Common myeloid progenitor, CD34-positive (primary cell): ENCODE results near the gene RGS7BP. TPM values are rescaled to one million over a fixed set of nuclear protein-coding genes. Genes with fewer than 3 reads are reported as not detected.

Source experiments
- CTCF ChIA-PET: fragments of 350-600 bp; sonication (Branson Sonifier 250); formaldehyde crosslinking; loops from one replicate; lab custom pipeline; 2021; ENCODE audit warnings: antibody characterized with exemption; lab: Charles Lee
- POLR2A ChIA-PET: fragments of 350-600 bp; sonication (Branson Sonifier 250); formaldehyde crosslinking; loops from one replicate; lab custom pipeline; 2021; ENCODE audit warnings: antibody characterized with exemption; lab: Charles Lee
- DNase-seq, 3 donors: peaks; one replicate each; pipeline versions ENCODE4 v3.0.0 to v3.0.0-alpha.2; 2013
- H3K27ac ChIP-seq, 2 experiments: 1 replicate in 1 of 2; 2 replicates in 1 of 2; pipeline ENCODE4 v1.7.0; 2013; ENCODE audit warnings: inconsistent platforms in 2 of 2, low read length in 2 of 2, mild to moderate bottlenecking in 2 of 2, low read depth in 1 of 2, moderate library complexity in 1 of 2; ENCODE audit not compliant: severe bottlenecking in 2 of 2, insufficient read depth in 1 of 2, poor library complexity in 1 of 2
- H3K27me3 ChIP-seq, 5 experiments: replicated peaks in 2 of 5; 1 replicate in 3 of 5; 2 replicates in 2 of 5; pipeline versions ENCODE4 v1.6.1 to v1.7.0; 2013; ENCODE audit warnings: low read length in 4 of 5, mild to moderate bottlenecking in 2 of 5, moderate library complexity in 2 of 5, inconsistent platforms in 1 of 5; ENCODE audit not compliant: insufficient read depth in 5 of 5, control insufficient read depth in 4 of 5
- H3K36me3 ChIP-seq, 4 experiments: 1 replicate in 2 of 4; 2 replicates in 2 of 4; pipeline versions ENCODE4 v1.6.1 to v1.7.0; 2013; ENCODE audit warnings: low read length in 3 of 4, control low read depth in 1 of 4, mild to moderate bottlenecking in 1 of 4; ENCODE audit not compliant: control insufficient read depth in 4 of 4, insufficient read depth in 4 of 4
- H3K4me1 ChIP-seq, 4 experiments: 1 replicate in 3 of 4; 2 replicates in 1 of 4; pipeline versions ENCODE4 v1.6.1 to v1.7.1; 2013; ENCODE audit warnings: low read length in 3 of 4, mild to moderate bottlenecking in 3 of 4, control low read depth in 1 of 4, inconsistent platforms in 1 of 4, moderate library complexity in 1 of 4; ENCODE audit not compliant: control insufficient read depth in 4 of 4, insufficient read depth in 4 of 4; ENCODE audit errors: control extremely low read depth in 1 of 4
- H3K4me3 ChIP-seq, 7 experiments: 1 replicate in 4 of 7; 2 replicates in 3 of 7; pipeline versions ENCODE4 v1.5.1 to v1.7.0; 2013; ENCODE audit warnings: mild to moderate bottlenecking in 7 of 7, low read length in 6 of 7, moderate library complexity in 6 of 7, inconsistent platforms in 2 of 7, low read depth in 2 of 7, control low read depth in 1 of 7; ENCODE audit not compliant: insufficient read depth in 4 of 7, control insufficient read depth in 1 of 7; ENCODE audit errors: extremely low read depth in 1 of 7
- H3K9me3 ChIP-seq, 5 experiments: 1 replicate in 4 of 5; 2 replicates in 1 of 5; pipeline versions ENCODE4 v1.6.1 to v1.7.1; 2013; ENCODE audit warnings: low read length in 4 of 5, mild to moderate bottlenecking in 2 of 5, inconsistent platforms in 1 of 5, low read depth in 1 of 5, moderate library complexity in 1 of 5; ENCODE audit not compliant: control insufficient read depth in 4 of 5, insufficient read depth in 2 of 5; ENCODE audit errors: control extremely low read depth in 1 of 5
- WGBS: methylation state at CpG from one replicate; pipeline ENCODE4 v1.1.5; 2013; ENCODE audit not compliant: insufficient coverage; 5-methylcytosine and 5-hydroxymethylcytosine counted together
- polyA plus RNA-seq: library from polyadenylated mRNA; unstranded; fragments of 120-200 nt; gene quantifications from one replicate; pipeline ENCODE4 v1.2.1, GENCODE V29; 2013

Gene RGS7BP
- not detected for polyA plus RNA-seq

DNA sequence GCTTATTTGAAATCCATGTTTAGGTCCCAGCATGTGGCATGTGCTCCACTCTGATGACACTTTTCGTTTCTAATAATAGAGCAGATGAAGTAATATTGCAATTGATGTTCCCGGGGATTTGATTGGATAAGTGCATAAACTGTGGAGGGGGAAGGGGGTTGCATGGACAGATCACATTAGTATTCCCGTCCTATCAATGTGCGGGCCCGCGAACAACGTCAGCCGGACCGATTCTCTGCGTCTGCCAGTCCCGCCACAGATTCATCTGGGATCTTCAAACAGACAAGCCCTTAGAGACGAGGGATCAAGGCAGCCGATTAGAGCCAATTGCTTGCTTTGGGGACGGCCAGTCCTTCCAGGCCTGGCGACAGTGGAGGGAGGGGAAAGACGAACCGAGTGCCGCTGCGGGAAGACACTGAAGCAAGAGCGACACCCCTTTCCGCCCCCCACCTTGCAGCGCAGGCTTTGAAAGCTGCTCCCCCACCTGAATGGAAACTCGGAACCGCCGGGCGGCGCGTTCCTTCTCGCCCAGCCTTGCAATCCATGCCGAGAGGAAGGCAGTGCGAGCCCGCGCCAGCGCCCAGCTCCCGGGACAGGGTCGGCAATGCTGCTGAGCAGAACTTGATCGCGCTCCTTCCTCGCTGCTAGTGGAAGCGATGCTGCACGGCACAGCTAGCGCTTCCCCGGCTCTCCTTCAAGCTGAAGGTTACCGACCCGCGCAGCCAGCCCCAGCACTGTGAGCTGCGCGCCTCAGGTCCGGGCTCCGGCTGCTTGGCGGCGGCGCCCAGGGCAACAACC is at the start of gene RGS7BP:
RGS7BP (plus strand) TSS at position 247 of the 798 bp plus-strand sequence. CDS start 610 bp downstream, outside the sequence.
- no peaks in the 10 kb centered on the region for H3K36me3 ChIP-seq
- peak in 2 of 3 donors; percentile 27 to 35 for DNase-seq
- no peak within 1 kb of the TSS for H3K27ac ChIP-seq
- H3K9me3 ChIP-seq, result no peaks in the 10 kb centered on the region
- H3K27me3 ChIP-seq, result peaks cover 14 to 65% (median 22%) of the 10 kb centered on the region in 5 experiments
- H3K4me1 ChIP-seq, result peaks cover 0 to 13% (median 6%) of the 10 kb centered on the region in 4 experiments
- ChIA-PET POLR2A (no interaction called here), CTCF (no interaction called here)
- H3K4me3 ChIP-seq, result peak within 1 kb of the TSS in 5 of 7 experiments; percentile 11 to 67 (median 46)
- 4% methylated on average over 53 of the region's 53 CpGs for WGBS

- WGBS, result no CpG with 5 or more reads among the region's 1 CpG
- Histone ChIP-seq H3K27ac (no peak overlapping the region), H3K4me1 (no peaks in the 10 kb centered on the region), H3K4me3 (no peak overlapping the region), H3K9me3 (no peaks in the 10 kb centered on the region), H3K27me3 (no peaks in the 10 kb centered on the region), H3K36me3 (no peaks in the 10 kb centered on the region)
- ChIA-PET POLR2A (no interaction called here), CTCF (no interaction called here)
- no peak for DNase-seq
Measured at GRCh38 chr5:64457846-64458245, 48.0 kb upstream of the RGS7BP start.

DNA sequence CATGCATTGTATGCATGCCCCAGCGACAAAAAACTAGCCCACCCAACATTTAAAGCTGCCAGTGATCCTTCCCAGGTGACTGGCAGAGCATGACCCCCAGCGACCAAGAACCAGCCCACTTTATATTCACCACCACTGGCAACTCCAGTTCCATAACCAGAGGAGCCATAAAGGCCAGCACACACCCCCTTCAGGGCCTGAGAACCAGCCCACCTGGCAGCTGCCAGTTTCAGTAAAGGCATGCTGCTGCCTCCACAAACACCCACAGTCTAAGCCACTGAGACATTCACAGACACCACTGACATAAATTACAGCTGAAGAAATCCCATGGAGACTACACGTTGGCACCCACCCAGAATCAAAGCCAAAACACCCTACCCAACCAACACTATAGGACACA is 46.9 kb upstream of the RGS7BP start:
- Histone ChIP-seq H3K27me3 (no peaks in the 10 kb centered on the region), H3K36me3 (no peaks in the 10 kb centered on the region), H3K4me1 (no peaks in the 10 kb centered on the region), H3K9me3 (no peaks in the 10 kb centered on the region), H3K27ac (no peak overlapping the region), H3K4me3 (no peak overlapping the region)
- DNase-seq, result no peak
- ChIA-PET CTCF (no interaction called here), POLR2A (interaction anchor here (0.6 kb wide), 1 partner anchor 139 kb away, joined by 3 read pairs; no protein-coding TSS in a partner anchor)
- 82% methylated on average over 2 of the region's 3 CpGs for WGBS

DNA sequence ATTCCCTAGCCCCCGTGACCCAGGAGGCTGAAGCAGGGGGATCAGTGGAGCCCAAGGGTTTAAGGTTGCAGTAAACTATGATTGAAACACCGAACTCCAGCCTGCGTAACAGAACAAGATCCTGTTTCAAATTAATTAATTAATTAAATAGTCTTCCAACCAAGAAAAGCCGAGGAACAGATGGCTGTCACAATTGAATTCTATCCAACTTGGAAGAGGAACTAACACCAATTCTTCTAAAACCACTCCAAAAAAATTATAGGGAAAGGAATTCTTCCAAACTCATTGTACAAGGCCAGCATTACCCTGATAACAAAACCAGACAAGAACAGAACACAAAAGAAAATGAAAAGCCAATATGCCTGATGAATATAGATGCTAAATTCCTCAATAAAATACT is 43.4 kb upstream of the RGS7BP start:
- POLR2A ChIA-PET, result no interaction called here
- Histone ChIP-seq H3K36me3 (no peaks in the 10 kb centered on the region), H3K9me3 (no peaks in the 10 kb centered on the region), H3K27me3 (no peaks in the 10 kb centered on the region), H3K27ac (no peak overlapping the region), H3K4me1 (no peaks in the 10 kb centered on the region), H3K4me3 (no peak overlapping the region)
- no peak for DNase-seq
- 100% methylated on average over 1 of the region's 4 CpGs for WGBS
- CTCF ChIA-PET, result no interaction called here

GRCh38 chr5:64486163-64486562 is 19.7 kb upstream of the RGS7BP start:
- Histone ChIP-seq H3K36me3 (no peaks in the 10 kb centered on the region), H3K4me3 (no peak overlapping the region), H3K4me1 (no peaks in the 10 kb centered on the region), H3K27me3 (no peaks in the 10 kb centered on the region), H3K27ac (no peak overlapping the region), H3K9me3 (peaks cover 0 to 3% (median 0%) of the 10 kb centered on the region in 5 experiments)
- DNase-seq, result no peak
- ChIA-PET POLR2A (no interaction called here), CTCF (no interaction called here)
- WGBS, result 83% methylated on average over 1 of the region's 2 CpGs

DNA sequence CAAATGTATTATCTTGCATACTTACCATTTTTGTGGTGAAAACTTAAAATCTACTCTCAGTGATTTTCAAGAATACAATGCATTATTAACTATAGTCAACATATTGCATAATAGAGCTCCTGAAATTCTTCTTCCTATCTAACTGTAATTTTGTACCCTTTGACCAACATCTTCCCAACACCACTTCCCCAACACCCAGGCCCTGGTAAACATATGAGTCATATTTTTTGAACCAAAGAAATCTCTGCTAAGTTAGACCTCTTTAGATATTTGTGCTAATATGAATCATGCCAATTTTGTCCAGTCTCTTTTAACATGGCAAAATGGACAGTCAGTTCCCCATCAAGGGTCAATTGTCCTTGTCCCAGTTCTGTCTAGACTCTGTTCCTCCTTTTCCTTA is 18.5 kb upstream of the RGS7BP start:
- ChIA-PET POLR2A (no interaction called here), CTCF (no interaction called here)
- no peak for DNase-seq
- Histone ChIP-seq H3K27me3 (no peaks in the 10 kb centered on the region), H3K27ac (no peak overlapping the region), H3K4me3 (no peak overlapping the region), H3K9me3 (peaks cover 0 to 3% (median 0%) of the 10 kb centered on the region in 5 experiments), H3K36me3 (no peaks in the 10 kb centered on the region), H3K4me1 (no peaks in the 10 kb centered on the region)

- 83% methylated on average over 4 of the region's 5 CpGs for WGBS
- POLR2A ChIA-PET, result no interaction called here
- no peak overlapping the region for H3K27ac ChIP-seq
- peaks cover 0 to 3% (median 0%) of the 10 kb centered on the region in 5 experiments for H3K9me3 ChIP-seq
- CTCF ChIA-PET, result no interaction called here
- no peak for DNase-seq
- no peaks in the 10 kb centered on the region for H3K4me1 ChIP-seq
- H3K4me3 ChIP-seq, result no peak overlapping the region
- H3K36me3 ChIP-seq, result no peaks in the 10 kb centered on the region
- no peaks in the 10 kb centered on the region for H3K27me3 ChIP-seq
Measured at GRCh38 chr5:64489857-64490256, 16.0 kb upstream of the RGS7BP start.
